ENCODE results near the gene CDT1.

GRCh38 chr16:88806491-88807111, 3.0 kb downstream of the CDT1 start:
- TF ChIP-seq CTCF (IDR thresholded peaks at IDR 0.05): no peak
- TF ChIP-seq, protein P1, sequence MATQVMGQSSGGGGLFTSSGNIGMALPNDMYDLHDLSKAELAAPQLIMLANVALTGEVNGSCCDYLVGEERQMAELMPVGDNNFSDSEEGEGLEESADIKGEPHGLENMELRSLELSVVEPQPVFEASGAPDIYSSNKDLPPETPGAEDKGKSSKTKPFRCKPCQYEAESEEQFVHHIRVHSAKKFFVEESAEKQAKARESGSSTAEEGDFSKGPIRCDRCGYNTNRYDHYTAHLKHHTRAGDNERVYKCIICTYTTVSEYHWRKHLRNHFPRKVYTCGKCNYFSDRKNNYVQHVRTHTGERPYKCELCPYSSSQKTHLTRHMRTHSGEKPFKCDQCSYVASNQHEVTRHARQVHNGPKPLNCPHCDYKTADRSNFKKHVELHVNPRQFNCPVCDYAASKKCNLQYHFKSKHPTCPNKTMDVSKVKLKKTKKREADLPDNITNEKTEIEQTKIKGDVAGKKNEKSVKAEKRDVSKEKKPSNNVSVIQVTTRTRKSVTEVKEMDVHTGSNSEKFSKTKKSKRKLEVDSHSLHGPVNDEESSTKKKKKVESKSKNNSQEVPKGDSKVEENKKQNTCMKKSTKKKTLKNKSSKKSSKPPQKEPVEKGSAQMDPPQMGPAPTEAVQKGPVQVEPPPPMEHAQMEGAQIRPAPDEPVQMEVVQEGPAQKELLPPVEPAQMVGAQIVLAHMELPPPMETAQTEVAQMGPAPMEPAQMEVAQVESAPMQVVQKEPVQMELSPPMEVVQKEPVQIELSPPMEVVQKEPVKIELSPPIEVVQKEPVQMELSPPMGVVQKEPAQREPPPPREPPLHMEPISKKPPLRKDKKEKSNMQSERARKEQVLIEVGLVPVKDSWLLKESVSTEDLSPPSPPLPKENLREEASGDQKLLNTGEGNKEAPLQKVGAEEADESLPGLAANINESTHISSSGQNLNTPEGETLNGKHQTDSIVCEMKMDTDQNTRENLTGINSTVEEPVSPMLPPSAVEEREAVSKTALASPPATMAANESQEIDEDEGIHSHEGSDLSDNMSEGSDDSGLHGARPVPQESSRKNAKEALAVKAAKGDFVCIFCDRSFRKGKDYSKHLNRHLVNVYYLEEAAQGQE (IDR thresholded peaks at IDR 0.05; ENCODE audit: insufficient read depth in 1 of 2, low read depth in 2 of 2, low read length in 1 of 2): no peak
